Spleen (tissue), 11 donors: Measurements from ENCODE around the gene RNLS. TPM values are rescaled to one million over a fixed set of nuclear protein-coding genes. Genes with fewer than 3 reads are reported as not detected.
"Not testable (repeated sequence)": the region's sequence is repeated elsewhere in the genome, so short reads cannot be mapped to it uniquely, and the experiment has no call there.

ENCODE experiments used
- DNase-seq: peaks from one replicate; pipeline ENCODE4 v3.0.0-alpha.2; 2020
- H3K27ac ChIP-seq, 8 donors: fragments of 200-600 bp; sonication (generic) in 7 of 8; 1 replicate in 4 of 8; 2 replicates in 4 of 8; pipeline versions ENCODE4 v1.5.0 to v1.8.0; 2016 to 2021; ENCODE audit warnings: inconsistent platforms in 4 of 8, mild to moderate bottlenecking in 4 of 8, moderate library complexity in 1 of 8
- H3K27me3 ChIP-seq, 7 donors: fragments of 200-600 bp; sonication (generic) in 6 of 7; replicated peaks in 1 of 7; 1 replicate in 4 of 7; 2 replicates in 3 of 7; pipeline versions ENCODE4 v1.5.0 to v1.8.0; 2016 to 2021; ENCODE audit warnings: inconsistent platforms in 3 of 7, mild to moderate bottlenecking in 1 of 7
- H3K36me3 ChIP-seq, 6 donors: fragments of 200-600 bp; sonication (generic) in 5 of 6; 1 replicate in 4 of 6; 2 replicates in 2 of 6; pipeline versions ENCODE4 v1.5.0 to v1.8.0; 2016 to 2021; ENCODE audit warnings: inconsistent platforms in 2 of 6
- H3K4me1 ChIP-seq, 6 donors: fragments of 200-600 bp; sonication (generic) in 5 of 6; 1 replicate in 3 of 6; 2 replicates in 3 of 6; pipeline versions ENCODE4 v1.5.0 to v1.8.0; 2016 to 2021; ENCODE audit warnings: inconsistent platforms in 3 of 6
- H3K4me3 ChIP-seq, 8 donors: fragments of 200-600 bp; sonication (generic) in 7 of 8; 1 replicate in 4 of 8; 2 replicates in 4 of 8; pipeline versions ENCODE4 v1.5.0 to v1.8.0; 2016 to 2021; ENCODE audit warnings: inconsistent platforms in 4 of 8, mild to moderate bottlenecking in 4 of 8, moderate library complexity in 2 of 8
- H3K9me3 ChIP-seq, 8 donors: fragments of 200-600 bp; sonication (generic) in 7 of 8; 1 replicate in 4 of 8; 2 replicates in 4 of 8; pipeline versions ENCODE4 v1.5.0 to v1.8.0; 2016 to 2021; ENCODE audit warnings: inconsistent platforms in 4 of 8
- CTCF ChIP-seq, 11 experiments: fragments of 200-600 bp in 7 of 11; fragments of 450-650 bp in 4 of 11; sonication (generic) in 4 of 11; IDR thresholded peaks in 8 of 11; conservative IDR thresholded peaks in 3 of 11; 1 replicate in 7 of 11; 2 replicates in 4 of 11; pipeline versions ENCODE4 v1.4.0 to v1.8.0; 2016 to 2021; ENCODE audit warnings: antibody characterized with exemption in 11 of 11, inconsistent platforms in 4 of 11, mild to moderate bottlenecking in 1 of 11
- POLR2A ChIP-seq, 3 donors: fragments of 450-650 bp; IDR thresholded peaks; one replicate each; pipeline ENCODE4 v1.5.1; 2017; ENCODE audit warnings: antibody characterized with exemption in 3 of 3, mild to moderate bottlenecking in 1 of 3
- POLR2AphosphoS5 ChIP-seq, 3 donors: sonication (generic); formaldehyde crosslinking; IDR thresholded peaks; one replicate each; pipeline ENCODE4 v1.5.1; 2017; ENCODE audit warnings: antibody characterized with exemption in 3 of 3
- WGBS, 5 donors: extraction: QIAGEN DNeasy Blood & Tissue Kit in 3 of 5; methylation state at CpG; one replicate each; pipeline versions ENCODE4 v1.1.5 to v1.1.7; 2013 to 2018; 5-methylcytosine and 5-hydroxymethylcytosine counted together
- intact Hi-C: fragments of 100-400 bp; cut with DNase I; formaldehyde crosslinking; loops from one replicate; pipeline ENCODE4 v1.15.0; 2023; ENCODE audit warnings: low total_unique reads
- polyA plus RNA-seq, 3 donors: library from polyadenylated mRNA; stranded (reverse); fragments of 200-250 nt; gene quantifications; one replicate each; pipeline ENCODE4 v1.2.1, GENCODE V29; 2013
- total RNA-seq, 7 donors: library from RNA; depleted of rRNA in 3 of 7; stranded (reverse); fragments of >200 nt in 3 of 7; fragmentation: NEBNext Ultra II Directional in 4 of 7; extraction: Animal tissue kit (Norgen Biotek cat#: 25700) in 4 of 7; gene quantifications; one replicate each; pipeline versions ENCODE4 v1.1.0 to v1.2.1, GENCODE V29; 2016 to 2021
- donor health status: healthy with polysubstance abuse.
- donor health status: DM: no; HTN: no; CAD: no; lungs with moderate emphysema.
- donor health status: DM: no; HTN: no; CAD: no.
- donor health status: Bipolar disorder and iron deficiency.
- donor health status: healthy.
- donor health status: DM: no; HTN: no; CAD: no.
- donor health status: DM: yes; HTN: yes; CAD: no.

The RNLS gene
- total and polyA plus RNA-seq, 10 donors, result 4.5 to 28.8 (median 8.5) TPM

GRCh38 chr10:88311264-88311663, 271.9 kb downstream of the RNLS start:
- no peaks in the 10 kb centered on the region for H3K27me3 ChIP-seq
- no peak for TF ChIP-seq CTCF (IDR thresholded peaks at IDR 0.05 in 8 of 11, conservative IDR thresholded peaks at IDR 0.05 in 3 of 11)
- no peaks in the 10 kb centered on the region for H3K9me3 ChIP-seq
- no peaks in the 10 kb centered on the region for H3K36me3 ChIP-seq
- intact Hi-C loops, result no loop called here
- no peak overlapping the region for H3K4me3 ChIP-seq
- H3K4me1 ChIP-seq, result peaks cover 0 to 5% (median 0%) of the 10 kb centered on the region in 6 donors
- no peak overlapping the region for H3K27ac ChIP-seq
- WGBS, 5 donors, result 44 to 68% (median 68%) methylated on average over 1 of the region's 1 CpG
- DNase-seq, result no peak

- no peak for TF ChIP-seq CTCF (IDR thresholded peaks at IDR 0.05 in 8 of 11, conservative IDR thresholded peaks at IDR 0.05 in 3 of 11)
- no peak for TF ChIP-seq POLR2AphosphoS5 (IDR thresholded peaks at IDR 0.05)
- no peak for TF ChIP-seq POLR2A (IDR thresholded peaks at IDR 0.05)
- Histone ChIP-seq H3K4me1 (no peaks in the 10 kb centered on the region), H3K9me3 (no peaks in the 10 kb centered on the region), H3K27me3 (no peaks in the 10 kb centered on the region), H3K36me3 (no peaks in the 10 kb centered on the region), H3K4me3 (no peak overlapping the region), H3K27ac (no peak overlapping the region)
- 82 to 88% (median 85%) methylated on average over 3 of the region's 3 CpGs for WGBS, 5 donors
- DNase-seq, result no peak
- intact Hi-C loops, result no loop called here
These were observed 273.8 kb downstream of the RNLS start for GRCh38 chr10:88309365-88309764.

- 75 to 89% (median 81%) methylated on average over 2 of the region's 2 CpGs for WGBS, 5 donors
These were observed 274.8 kb downstream of the RNLS start for GRCh38 chr10:88308361-88308760.

GRCh38 chr10:88299787-88300186, 283.3 kb downstream of the RNLS start:
- H3K9me3 ChIP-seq, result no peaks in the 10 kb centered on the region
- peaks cover 0 to 4% (median 0%) of the 10 kb centered on the region in 6 donors for H3K4me1 ChIP-seq
- H3K27ac ChIP-seq, result no peak overlapping the region
- intact Hi-C loops, result no loop called here
- H3K27me3 ChIP-seq, result no peaks in the 10 kb centered on the region
- TF ChIP-seq POLR2A (IDR thresholded peaks at IDR 0.05) (no peak), POLR2AphosphoS5 (IDR thresholded peaks at IDR 0.05) (no peak), CTCF (IDR thresholded peaks at IDR 0.05 in 8 of 11, conservative IDR thresholded peaks at IDR 0.05 in 3 of 11) (no peak)
- DNase-seq, result no peak
- no peak overlapping the region for H3K4me3 ChIP-seq
- no peaks in the 10 kb centered on the region for H3K36me3 ChIP-seq

More at GRCh38 chr10:88308361-88308760, 274.8 kb downstream of the RNLS start:
- H3K36me3 ChIP-seq, H3K4me3 ChIP-seq, DNase-seq, intact Hi-C loops, H3K4me1 ChIP-seq, H3K27me3 ChIP-seq, H3K9me3 ChIP-seq, H3K27ac ChIP-seq: not testable (repeated sequence)

- Histone ChIP-seq H3K36me3 (no peaks in the 10 kb centered on the region), H3K27me3 (no peaks in the 10 kb centered on the region), H3K4me1 (peaks cover 0 to 5% (median 3%) of the 10 kb centered on the region in 6 donors), H3K4me3 (no peak overlapping the region), H3K27ac (no peak overlapping the region), H3K9me3 (no peaks in the 10 kb centered on the region)
- 87 to 97% (median 90%) methylated on average over 3 of the region's 3 CpGs for WGBS, 5 donors
- no peak for DNase-seq
- intact Hi-C loops, result no loop called here
- TF ChIP-seq POLR2AphosphoS5 (IDR thresholded peaks at IDR 0.05), result no peak
- TF ChIP-seq CTCF (IDR thresholded peaks at IDR 0.05 in 8 of 11, conservative IDR thresholded peaks at IDR 0.05 in 3 of 11), result no peak
- no peak for TF ChIP-seq POLR2A (IDR thresholded peaks at IDR 0.05)
These were observed 286.0 kb downstream of the RNLS start for GRCh38 chr10:88297103-88297502.
